GM12801 (cell line): Measurements from ENCODE around the gene LIN7C.

ENCODE experiments used
- CTCF ChIP-seq: IDR thresholded peaks from one replicate; pipeline ENCODE4 v1.5.1; 2011; ENCODE audit warnings: control low read depth; ENCODE audit not compliant: insufficient read length; ENCODE audit errors: extremely low read depth

Gene LIN7C

GRCh38 chr11:27524155-27524554 lies 17.6 kb upstream of the LIN7C start:
- TF ChIP-seq CTCF = no peak

- TF ChIP-seq CTCF = no peak
Measured at GRCh38 chr11:27520226-27520625, 13.7 kb upstream of the LIN7C start.

GRCh38 chr11:27518518-27518917 lies 11.9 kb upstream of the LIN7C start:
- TF ChIP-seq CTCF = no peak

GRCh38 chr11:27514558-27514957 lies 8.0 kb upstream of the LIN7C start:
- no peak for TF ChIP-seq CTCF

GRCh38 chr11:27514076-27514475 lies 7.5 kb upstream of the LIN7C start:
- no peak for TF ChIP-seq CTCF

GRCh38 chr11:27513389-27513788 lies 6.8 kb upstream of the LIN7C start:
- no peak for TF ChIP-seq CTCF

GRCh38 chr11:27512238-27512637 lies 5.7 kb upstream of the LIN7C start:
- no peak for TF ChIP-seq CTCF

GRCh38 chr11:27509908-27510307 lies 3.3 kb upstream of the LIN7C start:
- TF ChIP-seq CTCF = no peak
